Gastroesophageal sphincter (tissue), 2 donors: ENCODE measurements around the gene RNF40.

Experiments used
- POLR2A ChIP-seq, 2 donors: fragments of 450-650 bp; IDR thresholded peaks; one replicate each; pipeline ENCODE4 v1.6.1; 2017; ENCODE audit warnings: antibody characterized with exemption in 2 of 2, mild to moderate bottlenecking in 2 of 2, moderate library complexity in 1 of 2
- POLR2AphosphoS5 ChIP-seq: sonication (generic); formaldehyde crosslinking; IDR thresholded peaks from one replicate; pipeline ENCODE4 v1.6.1; 2017; ENCODE audit warnings: antibody characterized with exemption

DNA sequence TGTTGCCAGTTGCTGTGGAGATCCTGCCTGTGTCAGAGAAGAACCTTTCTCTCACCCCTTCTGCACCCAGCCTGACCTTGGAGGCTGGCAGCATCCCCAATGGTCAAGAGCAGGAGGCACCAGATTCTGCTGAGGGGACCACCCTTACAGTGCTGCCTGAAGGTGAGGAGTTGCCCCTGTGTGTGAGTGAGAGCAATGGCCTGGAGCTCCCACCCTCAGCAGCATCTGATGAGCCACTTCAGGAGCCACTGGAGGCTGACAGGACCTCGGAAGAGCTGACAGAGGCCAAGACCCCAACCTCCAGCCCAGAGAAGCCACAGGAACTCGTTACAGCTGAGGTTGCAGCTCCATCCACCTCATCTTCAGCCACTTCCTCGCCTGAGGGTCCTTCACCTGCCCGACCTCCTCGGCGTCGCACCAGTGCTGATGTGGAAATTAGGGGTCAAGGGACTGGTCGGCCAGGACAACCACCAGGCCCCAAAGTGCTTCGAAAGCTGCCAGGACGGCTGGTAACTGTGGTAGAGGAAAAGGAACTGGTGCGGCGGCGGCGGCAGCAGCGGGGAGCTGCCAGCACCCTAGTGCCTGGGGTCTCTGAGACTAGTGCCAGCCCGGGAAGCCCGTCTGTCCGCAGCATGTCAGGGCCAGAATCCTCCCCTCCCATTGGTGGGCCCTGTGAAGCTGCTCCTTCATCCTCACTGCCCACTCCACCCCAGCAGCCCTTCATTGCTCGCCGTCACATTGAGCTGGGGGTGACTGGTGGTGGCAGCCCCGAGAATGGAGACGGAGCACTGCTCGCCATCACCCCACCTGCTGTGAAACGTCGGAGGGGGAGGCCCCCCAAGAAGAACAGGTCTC, 24.1 kb upstream of the RNF40 start:
- TF ChIP-seq POLR2A (IDR thresholded peaks at IDR 0.05) (no peak), POLR2AphosphoS5 (no peak)
